ENCODE data around the gene CDC123. TPM values are rescaled to one million over a fixed set of nuclear protein-coding genes. Genes with fewer than 3 reads are reported as not detected.
"Not testable (repeated sequence)": the region's sequence is repeated elsewhere in the genome, so short reads cannot be mapped to it uniquely, and the experiment has no call there.

CDC123 gene
- total RNA-seq, 4 donors from 2014 or later: 47.8 to 80.8 (median 53.6) TPM

- Histone ChIP-seq H3K27me3 (no peaks in the 10 kb centered on the region), H3K9me3 (no peaks in the 10 kb centered on the region), H3K36me3 (peaks cover 0 to 34% (median 16%) of the 10 kb centered on the region in 4 donors), H3K4me3 (no peak overlapping the region), H3K4me1 (no peaks in the 10 kb centered on the region), H3K27ac (no peak overlapping the region)
- WGBS, 2 donors (ENCODE audit: low coverage in 1 of 2): 81 to 86% methylated on average over 2 to 3 of the region's 3 CpGs
- in situ Hi-C loops (cut with MboI; ENCODE audit: low pct_ligation_motif_present in 1 of 4, low pct_unique_long_range_greater_than_20kb in 1 of 4, low sequenced_read_pairs in 3 of 4) (no loop called here), intact Hi-C loops (cut with DNase I; ENCODE audit: low total_unique reads) (no loop called here)
- TF ChIP-seq CTCF (IDR thresholded peaks at IDR 0.05): no peak
- no peak for TF ChIP-seq POLR2AphosphoS5 (IDR thresholded peaks at IDR 0.05)
- TF ChIP-seq EP300 (IDR thresholded peaks at IDR 0.05; ENCODE audit: low read depth): no peak
- no peak for TF ChIP-seq POLR2A (IDR thresholded peaks at IDR 0.05)
- DNase-seq: no peak
Observed at GRCh38 chr10:12165036-12165435, 31.0 kb upstream of the CDC123 start.

GRCh38 chr10:12165999-12166775 is 29.8 kb upstream of the CDC123 start:
- H3K9me3 ChIP-seq: no peaks in the 10 kb centered on the region
- H3K27me3 ChIP-seq: no peaks in the 10 kb centered on the region

GRCh38 chr10:12171512-12171911 is 24.5 kb upstream of the CDC123 start:
- intact Hi-C loops (cut with DNase I; ENCODE audit: low total_unique reads); in situ Hi-C loops (cut with MboI; ENCODE audit: low pct_ligation_motif_present in 1 of 4, low pct_unique_long_range_greater_than_20kb in 1 of 4, low sequenced_read_pairs in 3 of 4); H3K27ac ChIP-seq; DNase-seq; H3K4me1 ChIP-seq; H3K27me3 ChIP-seq; H3K4me3 ChIP-seq; H3K9me3 ChIP-seq: not testable (repeated sequence)
- WGBS, 2 donors (ENCODE audit: low coverage in 1 of 2): 94 to 98% methylated on average over 3 to 6 of the region's 6 CpGs
- peaks cover 0 to 50% (median 24%) of the 10 kb centered on the region in 4 donors for H3K36me3 ChIP-seq

More at GRCh38 chr10:12165999-12166775, 29.8 kb upstream of the CDC123 start:
- no peak for DNase-seq
- TF ChIP-seq POLR2AphosphoS5 (IDR thresholded peaks at IDR 0.05): no peak
- no peak for TF ChIP-seq CTCF (IDR thresholded peaks at IDR 0.05)
- no peak for TF ChIP-seq POLR2A (IDR thresholded peaks at IDR 0.05)
- no peak for TF ChIP-seq EP300 (IDR thresholded peaks at IDR 0.05; ENCODE audit: low read depth)
- in situ Hi-C loops (cut with MboI; ENCODE audit: low pct_ligation_motif_present in 1 of 4, low pct_unique_long_range_greater_than_20kb in 1 of 4, low sequenced_read_pairs in 3 of 4) (no loop called here), intact Hi-C loops (cut with DNase I; ENCODE audit: low total_unique reads) (no loop called here)
- Histone ChIP-seq H3K4me1 (no peaks in the 10 kb centered on the region), H3K4me3 (no peak overlapping the region), H3K36me3 (peaks cover 0 to 33% (median 16%) of the 10 kb centered on the region in 4 donors), H3K27ac (no peak overlapping the region)
- WGBS, 2 donors (ENCODE audit: low coverage in 1 of 2): 86 to 90% methylated on average over 3 to 6 of the region's 6 CpGs

- Histone ChIP-seq H3K4me1 (peaks cover 0 to 7% (median 0%) of the 10 kb centered on the region in 4 donors), H3K36me3 (peaks cover 0 to 59% (median 29%) of the 10 kb centered on the region in 4 donors), H3K9me3 (no peaks in the 10 kb centered on the region), H3K27ac (no peak overlapping the region), H3K4me3 (no peak overlapping the region), H3K27me3 (no peaks in the 10 kb centered on the region)
- intact Hi-C loops (cut with DNase I; ENCODE audit: low total_unique reads): no loop called here
- in situ Hi-C loops (cut with MboI; ENCODE audit: low pct_ligation_motif_present in 1 of 4, low pct_unique_long_range_greater_than_20kb in 1 of 4, low sequenced_read_pairs in 3 of 4): no loop called here
- TF ChIP-seq EP300 (IDR thresholded peaks at IDR 0.05; ENCODE audit: low read depth) (no peak), POLR2A (IDR thresholded peaks at IDR 0.05) (no peak), CTCF (IDR thresholded peaks at IDR 0.05) (no peak), POLR2AphosphoS5 (IDR thresholded peaks at IDR 0.05) (no peak)
- 90 to 97% methylated on average over 7 to 9 of the region's 9 CpGs for WGBS, 2 donors (ENCODE audit: low coverage in 1 of 2)
- no peak for DNase-seq
Observed at GRCh38 chr10:12177642-12178041, 18.3 kb upstream of the CDC123 start.
